Fibroblast of lung (primary cell): ENCODE results near the gene CHD5. TPM values are rescaled to one million over a fixed set of nuclear protein-coding genes. Genes with fewer than 3 reads are reported as not detected.

Experiments
- DNase-seq, 2 donors: peaks; one replicate each; pipeline versions ENCODE4 v3.0.0 to v3.0.0-alpha.2; 2010; ENCODE audit warnings: low read depth in 2 of 2
- H2AFZ ChIP-seq: 2 replicates; pipeline ENCODE4 v1.5.1; 2012; ENCODE audit warnings: low read length, control low read depth, inconsistent platforms
- H3K27ac ChIP-seq: 2 replicates; pipeline ENCODE4 v1.5.1; 2011; ENCODE audit warnings: low read length, control low read depth; ENCODE audit not compliant: insufficient read depth
- H3K27me3 ChIP-seq: 2 replicates; pipeline ENCODE4 v1.5.1; 2011; ENCODE audit warnings: mild to moderate bottlenecking, low read length; ENCODE audit not compliant: control insufficient read depth, insufficient read depth
- H3K36me3 ChIP-seq: 2 replicates; pipeline ENCODE4 v1.5.1; 2011; ENCODE audit warnings: low read length; ENCODE audit not compliant: control insufficient read depth, insufficient read depth
- H3K4me1 ChIP-seq: 2 replicates; pipeline ENCODE4 v1.5.1; 2011; ENCODE audit warnings: low read length; ENCODE audit not compliant: control insufficient read depth, insufficient read depth; ENCODE audit errors: extremely low read depth
- H3K4me2 ChIP-seq: 2 replicates; pipeline ENCODE4 v1.5.1; 2011; ENCODE audit warnings: low read length, control low read depth; ENCODE audit not compliant: insufficient read depth; ENCODE audit errors: extremely low read depth
- H3K4me3 ChIP-seq, 4 experiments: fragments of 200-600 bp in 1 of 4; sonication (generic) in 1 of 4; replicated peaks in 1 of 4; 2 replicates each; pipeline ENCODE4 v1.5.1; 2011 to 2016; ENCODE audit warnings: low read length in 4 of 4, low read depth in 3 of 4, mild to moderate bottlenecking in 3 of 4, control low read depth in 2 of 4, inconsistent platforms in 1 of 4, mixed read lengths in 1 of 4; ENCODE audit not compliant: insufficient read depth in 1 of 4; ENCODE audit errors: control extremely low read depth in 1 of 4
- H3K79me2 ChIP-seq: 2 replicates; pipeline ENCODE4 v1.5.1; 2012; ENCODE audit warnings: mild to moderate bottlenecking, low read length, inconsistent platforms; ENCODE audit not compliant: control insufficient read depth, insufficient read depth
- H3K9ac ChIP-seq: 2 replicates; pipeline ENCODE4 v1.5.1; 2011; ENCODE audit warnings: mild to moderate bottlenecking, low read length, control low read depth; ENCODE audit not compliant: insufficient read depth
- H3K9me3 ChIP-seq: 2 replicates; pipeline ENCODE4 v1.5.1; 2012; ENCODE audit warnings: low read depth, low read length; ENCODE audit not compliant: control insufficient read depth, insufficient read depth
- H4K20me1 ChIP-seq: 2 replicates; pipeline ENCODE4 v1.5.1; 2011; ENCODE audit warnings: low read length; ENCODE audit not compliant: control insufficient read depth, insufficient read depth; ENCODE audit errors: extremely low read depth
- EZH2 ChIP-seq: IDR thresholded peaks from 2 replicates; pipeline ENCODE4 v1.5.1; 2012; ENCODE audit warnings: low read length, control low read depth, mild to moderate bottlenecking; ENCODE audit errors: missing control alignments
- polyA plus RNA-seq, 2 donors: library from polyadenylated mRNA; depleted of rRNA in 1 of 2; stranded (reverse) in 1 of 2; unstranded in 1 of 2; fragments of >200 nt; gene quantifications; 2 replicates each; pipeline ENCODE4 v1.2.1, GENCODE V29; 2011 to 2012; ENCODE audit warnings: missing spikeins in 1 of 2
- total RNA-seq: library from RNA; depleted of rRNA; stranded (reverse); fragments of >200 nt; gene quantifications from 2 replicates; pipeline ENCODE4 v1.2.1, GENCODE V29; 2014
- TF ChIP-seq, protein P1 (sequence below), 2 donors: IDR thresholded peaks in 1 of 2; conservative IDR thresholded peaks in 1 of 2; 1 replicate in 1 of 2; 2 replicates in 1 of 2; pipeline ENCODE4 v1.5.1; 2011 to 2012; ENCODE audit warnings: low read length in 2 of 2, control low read depth in 1 of 2, inconsistent platforms in 1 of 2, low read depth in 1 of 2, mild to moderate bottlenecking in 1 of 2

CHD5 gene
- total and polyA plus RNA-seq, 2 donors (not counting 1 experiment from before 2014, with no cell fraction given): under 0.01 to 0.01 TPM

DNA sequence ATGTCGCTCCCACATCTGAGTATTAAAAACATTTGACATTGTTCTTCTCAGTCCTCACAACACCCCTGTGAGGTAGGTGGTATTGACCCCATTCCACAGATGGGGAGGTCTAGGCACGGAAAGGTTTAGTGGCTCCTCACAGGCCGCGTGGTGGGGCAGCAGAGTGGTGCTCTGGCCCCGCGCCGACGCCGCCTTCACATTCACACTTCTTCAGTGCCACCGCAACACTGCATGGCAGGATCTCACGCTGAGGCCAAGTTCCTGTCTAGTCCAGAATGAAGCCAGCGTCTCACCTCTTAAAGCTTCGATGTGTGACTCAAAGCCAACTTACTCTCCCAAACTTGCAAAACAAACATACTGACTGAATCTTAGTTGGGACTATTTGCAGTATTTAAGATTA is 43.5 kb upstream of the CHD5 start:
- Histone ChIP-seq H3K27ac (no peak overlapping the region), H3K4me3 (no peak overlapping the region), H2AFZ (no peak overlapping the region), H3K9ac (no peak overlapping the region), H3K4me2 (no peak overlapping the region), H3K9me3 (no peaks in the 10 kb centered on the region), H3K4me1 (peaks cover 2% of the 10 kb centered on the region), H3K36me3 (peaks cover 11% of the 10 kb centered on the region), H4K20me1 (no peaks in the 10 kb centered on the region), H3K79me2 (no peaks in the 10 kb centered on the region), H3K27me3 (no peaks in the 10 kb centered on the region)
- DNase-seq: no peak
- TF ChIP-seq, protein P1, sequence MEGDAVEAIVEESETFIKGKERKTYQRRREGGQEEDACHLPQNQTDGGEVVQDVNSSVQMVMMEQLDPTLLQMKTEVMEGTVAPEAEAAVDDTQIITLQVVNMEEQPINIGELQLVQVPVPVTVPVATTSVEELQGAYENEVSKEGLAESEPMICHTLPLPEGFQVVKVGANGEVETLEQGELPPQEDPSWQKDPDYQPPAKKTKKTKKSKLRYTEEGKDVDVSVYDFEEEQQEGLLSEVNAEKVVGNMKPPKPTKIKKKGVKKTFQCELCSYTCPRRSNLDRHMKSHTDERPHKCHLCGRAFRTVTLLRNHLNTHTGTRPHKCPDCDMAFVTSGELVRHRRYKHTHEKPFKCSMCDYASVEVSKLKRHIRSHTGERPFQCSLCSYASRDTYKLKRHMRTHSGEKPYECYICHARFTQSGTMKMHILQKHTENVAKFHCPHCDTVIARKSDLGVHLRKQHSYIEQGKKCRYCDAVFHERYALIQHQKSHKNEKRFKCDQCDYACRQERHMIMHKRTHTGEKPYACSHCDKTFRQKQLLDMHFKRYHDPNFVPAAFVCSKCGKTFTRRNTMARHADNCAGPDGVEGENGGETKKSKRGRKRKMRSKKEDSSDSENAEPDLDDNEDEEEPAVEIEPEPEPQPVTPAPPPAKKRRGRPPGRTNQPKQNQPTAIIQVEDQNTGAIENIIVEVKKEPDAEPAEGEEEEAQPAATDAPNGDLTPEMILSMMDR (conservative IDR thresholded peaks at IDR 0.05 in 1 of 2, IDR thresholded peaks at IDR 0.05 in 1 of 2; ENCODE audit: low read depth in 1 of 2, low read length in 2 of 2): no peak
- no peak for TF ChIP-seq EZH2

DNA sequence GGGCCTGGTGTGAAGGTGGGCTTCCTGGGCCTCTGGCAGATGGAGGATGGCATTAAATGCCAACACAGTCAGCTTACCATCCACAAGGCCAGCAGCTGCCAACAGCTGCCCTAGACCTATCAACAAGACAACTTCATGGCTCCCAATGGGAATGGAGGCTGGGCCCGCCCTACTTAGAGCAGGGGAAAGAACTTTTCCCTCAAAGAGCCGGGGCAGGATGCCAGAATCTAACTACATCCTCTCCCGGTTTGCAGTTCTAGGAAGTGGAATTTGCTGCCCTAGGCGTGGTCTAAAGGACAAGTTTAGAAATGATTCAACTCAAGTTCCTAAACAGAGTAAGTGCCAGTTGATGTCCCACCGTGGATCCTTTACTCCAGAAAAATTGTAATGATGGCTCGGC is 42.5 kb upstream of the CHD5 start:
- no peak for TF ChIP-seq EZH2
- TF ChIP-seq, protein P1 (conservative IDR thresholded peaks at IDR 0.05 in 1 of 2, IDR thresholded peaks at IDR 0.05 in 1 of 2; ENCODE audit: low read depth in 1 of 2, low read length in 2 of 2): no peak

DNA sequence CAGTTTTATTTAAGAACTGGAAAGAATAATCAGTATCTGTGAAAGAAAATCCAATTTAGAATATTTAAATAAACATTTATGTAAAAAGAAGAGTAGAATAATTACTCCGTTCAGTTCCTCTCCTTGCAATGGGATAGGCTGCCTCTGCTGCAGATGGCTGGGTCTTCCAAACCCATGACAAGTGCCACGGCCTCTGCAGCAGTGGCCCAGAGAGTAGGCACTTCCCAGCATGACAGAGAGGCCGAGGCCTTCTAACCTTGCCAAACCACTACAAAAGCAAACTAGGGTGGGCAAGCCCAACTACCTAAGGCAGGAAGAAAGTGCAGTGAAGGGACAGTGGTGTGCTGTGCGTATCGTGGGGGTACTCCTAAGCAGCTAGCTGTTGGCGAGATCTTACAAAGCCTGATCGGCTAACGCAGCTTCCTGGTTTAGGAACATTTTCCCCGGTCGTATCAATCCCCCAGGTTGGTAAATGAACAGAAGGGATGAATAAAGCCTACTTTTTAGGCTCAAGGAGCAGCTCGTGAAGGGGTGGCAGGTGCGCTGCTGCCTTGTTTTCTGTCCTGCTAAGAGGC is 41.2 kb upstream of the CHD5 start:
- no peak for TF ChIP-seq EZH2
- TF ChIP-seq, protein P1 (conservative IDR thresholded peaks at IDR 0.05 in 1 of 2, IDR thresholded peaks at IDR 0.05 in 1 of 2; ENCODE audit: low read depth in 1 of 2, low read length in 2 of 2): no peak
- H3K4me2 ChIP-seq: no peak overlapping the region
- no peaks in the 10 kb centered on the region for H3K9me3 ChIP-seq
- no peak overlapping the region for H3K27ac ChIP-seq
- no peak overlapping the region for H2AFZ ChIP-seq
- peaks cover 8% of the 10 kb centered on the region for H3K36me3 ChIP-seq
- H4K20me1 ChIP-seq: no peaks in the 10 kb centered on the region
- DNase-seq: no peak
- H3K9ac ChIP-seq: no peak overlapping the region
- H3K27me3 ChIP-seq: no peaks in the 10 kb centered on the region
- H3K4me3 ChIP-seq: no peak overlapping the region
- H3K79me2 ChIP-seq: no peaks in the 10 kb centered on the region
- peaks cover 2% of the 10 kb centered on the region for H3K4me1 ChIP-seq

More for the DNA sequence above, 42.5 kb upstream of the CHD5 start:
- Histone ChIP-seq H3K9ac (no peak overlapping the region), H3K27ac (peak overlapping the region; percentile 27), H2AFZ (no peak overlapping the region), H4K20me1 (no peaks in the 10 kb centered on the region), H3K9me3 (no peaks in the 10 kb centered on the region), H3K79me2 (no peaks in the 10 kb centered on the region), H3K4me2 (no peak overlapping the region), H3K36me3 (peaks cover 11% of the 10 kb centered on the region), H3K4me1 (peaks cover 2% of the 10 kb centered on the region), H3K27me3 (no peaks in the 10 kb centered on the region), H3K4me3 (no peak overlapping the region)
- DNase-seq: peak; percentile 42 to 72
